Epithelial cell of esophagus (primary cell): ENCODE results near the gene CADM4.

Experiments
- DNase-seq: peaks from one replicate; pipeline ENCODE4 v3.0.0; 2010; ENCODE audit warnings: low read depth
- H3K4me3 ChIP-seq: 2 replicates; pipeline ENCODE4 v1.5.1; 2011; ENCODE audit warnings: mild to moderate bottlenecking, low read length, control low read depth
- TF ChIP-seq, protein P1 (sequence below): IDR thresholded peaks from 2 replicates; pipeline ENCODE4 v1.5.1; 2011; ENCODE audit warnings: low read depth, mild to moderate bottlenecking, low read length, control low read depth, inconsistent platforms; ENCODE audit not compliant: insufficient read depth; ENCODE audit errors: missing control alignments

Gene CADM4

DNA sequence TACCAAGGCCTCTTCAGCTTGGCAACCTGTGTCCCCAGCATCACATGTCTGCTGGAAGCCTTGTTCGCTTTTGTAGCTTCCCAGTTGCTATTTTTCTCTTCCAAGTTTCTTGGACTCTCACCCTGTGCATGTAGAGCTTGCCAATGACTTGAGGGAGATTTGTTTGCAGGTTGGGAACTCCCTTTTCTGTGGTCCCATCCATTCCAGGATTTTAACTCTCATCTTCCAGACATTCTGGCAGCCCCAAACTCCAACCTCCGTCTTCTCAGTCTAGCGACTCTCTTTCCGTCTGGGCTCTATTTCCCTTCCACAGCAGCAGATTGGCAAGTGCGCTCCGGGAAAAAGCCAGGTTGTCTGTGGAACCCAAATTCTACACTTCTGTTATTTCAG lies 21.3 kb upstream of the CADM4 start:
- DNase-seq = no peak
- TF ChIP-seq, protein P1, sequence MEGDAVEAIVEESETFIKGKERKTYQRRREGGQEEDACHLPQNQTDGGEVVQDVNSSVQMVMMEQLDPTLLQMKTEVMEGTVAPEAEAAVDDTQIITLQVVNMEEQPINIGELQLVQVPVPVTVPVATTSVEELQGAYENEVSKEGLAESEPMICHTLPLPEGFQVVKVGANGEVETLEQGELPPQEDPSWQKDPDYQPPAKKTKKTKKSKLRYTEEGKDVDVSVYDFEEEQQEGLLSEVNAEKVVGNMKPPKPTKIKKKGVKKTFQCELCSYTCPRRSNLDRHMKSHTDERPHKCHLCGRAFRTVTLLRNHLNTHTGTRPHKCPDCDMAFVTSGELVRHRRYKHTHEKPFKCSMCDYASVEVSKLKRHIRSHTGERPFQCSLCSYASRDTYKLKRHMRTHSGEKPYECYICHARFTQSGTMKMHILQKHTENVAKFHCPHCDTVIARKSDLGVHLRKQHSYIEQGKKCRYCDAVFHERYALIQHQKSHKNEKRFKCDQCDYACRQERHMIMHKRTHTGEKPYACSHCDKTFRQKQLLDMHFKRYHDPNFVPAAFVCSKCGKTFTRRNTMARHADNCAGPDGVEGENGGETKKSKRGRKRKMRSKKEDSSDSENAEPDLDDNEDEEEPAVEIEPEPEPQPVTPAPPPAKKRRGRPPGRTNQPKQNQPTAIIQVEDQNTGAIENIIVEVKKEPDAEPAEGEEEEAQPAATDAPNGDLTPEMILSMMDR = no peak
- no peak overlapping the region for H3K4me3 ChIP-seq

DNA sequence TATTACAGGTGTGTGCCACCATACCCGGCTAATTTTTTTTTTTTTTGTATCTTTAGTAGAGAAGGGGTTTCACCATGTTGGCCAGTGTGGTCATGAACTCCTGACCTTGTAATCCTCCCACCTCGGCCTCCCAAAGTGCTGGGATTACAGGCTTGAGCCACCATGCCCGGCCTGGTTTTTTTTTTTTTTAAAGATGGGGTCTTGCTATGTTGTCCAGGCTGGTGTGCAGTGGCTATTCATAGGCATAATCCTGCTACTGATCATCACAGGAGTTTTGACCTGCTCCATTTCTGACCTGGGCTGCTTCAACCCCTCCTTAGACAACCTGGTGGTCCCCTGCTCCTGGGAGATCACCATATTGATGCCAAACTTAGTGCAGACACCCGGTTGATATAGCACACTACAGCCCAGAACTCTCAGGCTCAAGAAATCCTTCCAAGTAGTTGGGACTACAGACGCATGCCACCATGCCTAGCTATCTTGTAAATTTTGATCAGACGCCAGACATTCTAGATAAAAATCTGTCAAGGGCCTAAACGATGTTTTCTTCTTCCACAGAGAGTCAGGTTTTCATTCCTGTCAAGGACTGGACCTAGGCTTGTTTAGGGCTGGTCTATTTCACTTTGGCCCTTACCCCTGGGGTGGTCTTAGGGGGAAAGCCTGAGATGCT lies 20.8 kb upstream of the CADM4 start:
- no peak for DNase-seq
- TF ChIP-seq, protein P1 = no peak
- H3K4me3 ChIP-seq = no peak overlapping the region

DNA sequence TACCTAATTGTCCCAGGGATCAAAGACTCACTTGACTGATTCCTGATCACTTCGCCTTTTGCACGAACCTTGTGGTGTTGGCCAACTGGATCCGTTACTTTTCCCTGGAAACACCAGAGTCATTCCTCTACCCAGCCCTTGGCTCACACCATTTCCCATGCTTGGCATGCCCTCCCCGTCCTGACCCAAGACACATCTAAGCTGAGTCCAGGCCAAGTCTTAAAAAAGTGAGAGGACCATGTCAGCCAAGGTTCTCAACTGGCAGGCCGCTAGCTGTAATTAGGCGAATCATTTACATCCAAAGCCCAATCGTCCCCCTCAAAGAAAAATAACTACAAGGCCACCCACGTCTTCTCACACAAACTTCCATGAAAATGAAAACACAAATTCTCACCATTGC lies 18.8 kb upstream of the CADM4 start:
- TF ChIP-seq, protein P1 = no peak
- no peak overlapping the region for H3K4me3 ChIP-seq
- DNase-seq = no peak

DNA sequence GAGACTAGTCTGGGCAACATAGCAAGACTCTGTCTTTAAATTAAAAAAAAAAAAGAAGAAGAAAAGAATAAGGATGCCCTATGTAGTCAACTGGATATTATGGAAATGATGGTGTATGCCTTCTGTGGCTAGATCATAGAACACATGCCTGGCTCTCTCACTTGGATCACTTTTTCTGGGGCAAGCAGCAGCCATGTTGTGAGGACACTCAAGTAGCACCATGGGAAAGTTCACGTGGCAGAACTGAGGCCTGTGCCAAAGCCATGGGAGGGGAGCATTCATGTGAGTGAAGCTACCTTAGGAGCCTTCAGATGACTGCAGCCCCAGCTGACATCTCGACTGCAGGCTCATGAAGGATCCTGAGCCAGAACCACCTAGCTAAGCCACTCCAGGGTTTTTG lies 18.4 kb upstream of the CADM4 start:
- no peak overlapping the region for H3K4me3 ChIP-seq
- TF ChIP-seq, protein P1 = no peak
- no peak for DNase-seq

DNA sequence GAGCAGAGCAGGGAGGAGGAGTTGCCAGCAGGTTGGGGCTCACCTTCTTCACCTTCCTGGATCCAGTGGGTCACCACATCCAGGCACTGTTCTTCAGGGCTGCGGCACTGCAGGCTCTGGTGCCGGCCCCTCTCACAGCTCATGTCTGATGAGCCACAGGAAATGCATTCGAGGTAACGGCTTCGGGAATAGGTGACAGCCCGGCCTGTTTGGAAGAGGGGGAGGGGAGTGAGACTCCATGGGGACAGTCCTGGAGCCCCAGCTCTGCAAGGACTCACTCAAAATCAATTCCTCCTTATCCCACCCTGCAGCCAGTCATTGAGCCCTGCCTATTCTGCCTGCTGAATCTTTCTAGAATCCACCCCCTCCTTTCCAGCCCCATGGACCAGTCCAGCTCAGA lies 16.8 kb upstream of the CADM4 start:
- TF ChIP-seq, protein P1 = no peak
- DNase-seq = no peak
- no peak overlapping the region for H3K4me3 ChIP-seq

DNA sequence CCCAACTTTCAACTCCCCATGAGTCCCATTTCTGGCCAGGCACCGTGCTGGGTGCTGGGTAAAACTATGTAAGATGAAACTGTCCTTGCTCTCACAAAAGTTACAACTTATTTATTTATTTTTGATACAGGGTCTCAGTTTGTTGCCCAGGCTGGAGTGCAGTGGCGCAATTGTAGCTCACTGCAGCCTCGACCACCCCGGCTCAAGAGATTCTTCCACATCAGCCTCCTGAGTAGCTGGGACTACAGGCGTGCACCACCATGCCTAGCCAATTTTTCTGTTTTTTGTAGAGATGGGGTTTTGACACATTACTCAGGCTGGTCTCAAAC lies 12.9 kb upstream of the CADM4 start:
- no peak for DNase-seq
- H3K4me3 ChIP-seq = no peak overlapping the region
- TF ChIP-seq, protein P1 = no peak
